Germinal center (tissue), 1 donor: ENCODE data around the gene AKAP7.
"Not testable (repeated sequence)": the region's sequence is repeated elsewhere in the genome, so short reads cannot be mapped to it uniquely, and the experiment has no call there.

Experiments used
- DNase-seq: peaks from one replicate; pipeline ENCODE4 v3.0.0; 2012; ENCODE audit warnings: mixed read lengths, low spot score

AKAP7 gene

DNA sequence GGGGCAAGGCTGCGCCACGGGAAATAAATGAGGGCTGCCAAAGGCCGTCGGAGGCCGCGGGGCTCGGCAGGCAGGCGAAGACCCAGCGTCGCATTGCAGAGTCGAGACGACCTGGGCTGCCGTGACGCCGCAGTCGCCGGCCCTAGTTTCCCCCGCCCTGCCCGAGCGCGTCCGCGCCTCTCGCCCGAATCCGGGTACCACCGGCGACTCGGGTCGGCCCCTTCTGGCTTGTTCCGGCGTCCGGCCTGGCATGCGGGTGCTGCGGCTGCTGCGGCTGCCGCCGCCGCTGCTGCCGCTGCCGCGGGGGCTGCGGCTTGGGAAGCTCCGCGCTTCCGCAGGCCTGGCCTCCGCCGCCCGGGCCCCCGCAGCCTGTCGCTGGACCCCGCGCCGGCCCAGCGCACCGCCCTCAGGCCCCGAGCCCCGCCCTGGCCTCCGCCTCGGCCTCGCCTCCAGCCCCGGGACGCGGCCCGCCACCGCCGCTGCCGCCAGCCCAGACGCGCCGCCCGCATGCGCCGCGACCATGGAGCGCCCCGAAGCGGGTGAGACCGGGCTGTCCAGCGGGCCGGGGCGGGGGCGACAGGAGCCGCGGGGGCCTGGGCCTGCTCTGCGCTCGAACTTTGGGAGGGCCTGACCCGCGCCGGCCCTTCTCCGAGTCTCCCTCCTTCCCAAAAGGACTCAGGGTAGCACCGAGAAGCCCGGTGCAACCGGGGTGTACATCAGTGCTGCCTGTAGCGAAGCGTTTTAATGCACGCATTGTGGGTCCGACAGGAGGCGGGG lies at the start of gene AKAP7:
Gene AKAP7 (plus strand): TSS at position 224 of the 777 bp plus-strand sequence. CDS start 297 bp downstream, at position 521.
- DNase-seq: peak; percentile 69

DNA sequence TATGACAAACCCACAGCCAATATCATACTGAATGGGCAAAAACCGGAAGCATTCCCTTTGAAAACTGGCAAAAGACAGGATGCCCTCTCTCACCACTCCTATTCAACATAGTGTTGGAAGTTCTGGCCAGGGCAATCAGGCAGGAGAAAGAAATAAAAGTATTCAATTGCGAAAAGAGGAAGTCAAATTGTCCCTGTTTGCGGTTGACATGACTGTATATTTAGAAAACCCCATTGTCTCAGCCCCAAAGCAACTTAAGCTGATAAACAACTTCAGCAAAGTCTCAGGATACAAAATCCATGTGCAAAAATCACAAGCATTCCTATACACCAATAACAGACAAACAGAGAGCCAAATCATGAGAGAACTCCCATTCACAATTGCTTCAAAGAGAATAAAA lies 44.9 kb upstream of the AKAP7 start:
- not testable (repeated sequence) for DNase-seq

DNA sequence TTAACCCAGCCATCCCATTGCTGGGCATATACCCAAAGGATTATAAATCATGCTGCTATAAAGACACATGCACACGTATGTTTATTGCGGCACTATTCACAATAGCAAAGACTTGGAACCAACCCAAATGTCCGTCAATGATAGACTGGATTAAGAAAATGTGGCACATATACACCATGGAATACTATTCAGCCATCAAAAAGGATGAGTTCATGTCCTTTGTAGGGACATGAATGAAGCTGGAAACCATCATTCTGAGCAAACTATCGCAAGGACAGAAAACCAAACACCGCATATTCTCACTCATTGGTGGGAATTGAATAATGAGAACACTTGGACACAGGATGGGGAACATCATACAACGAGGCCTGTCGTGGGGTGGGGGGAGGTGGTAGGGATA lies 43.3 kb upstream of the AKAP7 start:
- not testable (repeated sequence) for DNase-seq

DNA sequence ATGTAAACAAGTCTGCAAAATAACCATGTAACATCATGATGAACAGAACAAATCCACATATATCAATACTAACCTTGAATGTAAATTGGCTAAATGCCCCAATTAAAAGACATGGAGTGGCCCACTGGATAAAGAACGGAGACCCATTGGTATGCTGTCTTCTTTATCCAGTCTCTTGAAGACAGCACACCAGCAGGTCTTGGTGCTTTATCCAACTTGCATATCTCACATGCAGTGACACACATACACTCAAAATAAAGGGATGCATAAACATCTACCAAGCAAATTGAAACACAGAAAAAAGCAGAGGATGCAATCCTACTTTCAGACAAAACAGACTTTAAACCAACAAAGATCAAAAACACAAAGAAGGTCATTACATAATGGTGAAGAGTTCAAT lies 41.9 kb upstream of the AKAP7 start:
- DNase-seq: no peak

DNA sequence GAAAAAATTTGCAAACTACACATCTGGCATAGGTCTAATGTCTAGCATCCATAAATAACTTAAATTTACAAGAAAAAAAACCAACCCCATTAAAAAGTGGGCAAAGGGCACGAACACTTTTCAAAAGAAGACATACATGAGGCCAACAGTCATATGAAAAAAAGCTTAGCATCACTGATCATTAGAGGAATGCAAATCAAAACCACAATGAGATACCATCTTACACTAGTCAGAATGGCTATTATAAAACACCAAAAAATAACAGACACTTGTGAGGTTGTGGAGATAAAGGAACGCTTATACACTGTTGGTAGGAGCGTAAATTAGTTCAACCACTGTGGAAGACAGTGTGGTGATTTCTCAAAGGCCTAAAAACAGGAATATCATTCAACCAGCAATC lies 38.5 kb upstream of the AKAP7 start:
- DNase-seq: no peak

DNA sequence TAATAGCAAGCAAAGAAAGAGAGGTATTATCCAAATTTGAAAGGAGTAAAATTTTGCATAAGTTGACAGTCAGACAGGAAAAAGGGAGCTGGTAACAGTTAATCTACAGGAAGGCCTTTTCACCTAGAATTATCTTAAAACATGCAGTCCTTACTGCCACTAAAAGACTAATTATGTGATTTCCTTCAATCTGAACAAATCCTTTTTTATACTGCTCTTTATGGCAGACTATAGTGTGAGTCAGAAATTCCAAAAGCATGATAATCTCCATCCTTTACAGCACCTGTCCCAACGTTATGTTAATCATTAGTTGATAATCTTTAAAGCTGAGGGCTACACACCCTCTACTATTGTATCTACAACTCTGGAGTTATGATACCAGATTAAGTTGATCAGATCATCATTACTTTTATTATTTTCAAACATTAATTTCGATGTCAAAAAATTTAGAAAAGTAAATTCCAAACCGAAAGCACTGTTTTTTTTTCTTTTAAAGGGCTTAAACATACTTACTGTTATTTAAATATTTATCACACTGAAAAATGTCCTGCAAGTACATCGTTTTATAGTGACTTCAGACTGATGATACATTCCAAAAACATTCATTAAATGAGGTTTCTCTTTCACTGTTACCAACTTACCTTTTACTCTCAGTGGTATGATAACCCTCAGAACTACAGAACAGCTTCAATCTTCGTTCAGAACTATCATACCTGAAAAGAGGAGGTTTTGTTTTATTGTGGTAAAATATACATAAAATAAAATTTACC lies 33.2 kb upstream of the AKAP7 start:
- no peak for DNase-seq

DNA sequence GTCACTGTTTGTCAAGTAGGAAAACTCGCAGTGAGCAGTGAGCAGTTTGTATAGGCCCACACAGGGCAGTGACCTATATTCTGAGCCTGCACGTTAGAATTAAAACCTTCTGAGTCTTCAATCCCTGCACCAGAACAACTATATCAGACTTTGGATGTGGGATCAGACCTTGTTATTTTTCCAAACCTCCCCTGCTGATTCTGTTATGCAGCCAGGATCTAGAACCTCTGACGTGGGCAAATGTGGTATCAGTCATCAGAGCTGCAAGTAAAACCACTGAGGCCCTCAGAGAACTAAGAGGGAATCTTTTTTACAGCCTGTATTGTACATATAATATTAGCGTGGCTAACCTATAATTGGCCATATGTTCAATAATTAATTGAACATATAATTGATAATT lies 32.0 kb upstream of the AKAP7 start:
- DNase-seq: no peak

DNA sequence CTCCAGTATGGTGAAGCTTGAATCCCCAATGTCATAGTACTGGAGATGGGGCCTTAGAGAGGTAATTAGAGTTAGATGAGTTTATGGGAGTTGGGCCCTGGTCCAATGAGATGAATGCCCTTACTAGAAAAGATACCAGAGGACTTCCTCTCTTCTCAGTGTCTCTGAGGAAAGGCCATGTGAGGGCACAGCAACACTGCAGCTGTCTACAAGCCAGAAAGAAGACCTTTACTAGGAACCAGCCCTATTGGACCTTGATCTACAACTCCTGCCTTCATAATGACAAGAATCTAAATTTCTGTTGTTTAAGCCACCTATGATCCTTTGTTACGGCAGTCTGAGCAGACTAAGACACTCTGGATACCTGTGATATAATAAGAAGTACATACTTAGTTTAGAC lies 31.4 kb upstream of the AKAP7 start:
- no peak for DNase-seq

DNA sequence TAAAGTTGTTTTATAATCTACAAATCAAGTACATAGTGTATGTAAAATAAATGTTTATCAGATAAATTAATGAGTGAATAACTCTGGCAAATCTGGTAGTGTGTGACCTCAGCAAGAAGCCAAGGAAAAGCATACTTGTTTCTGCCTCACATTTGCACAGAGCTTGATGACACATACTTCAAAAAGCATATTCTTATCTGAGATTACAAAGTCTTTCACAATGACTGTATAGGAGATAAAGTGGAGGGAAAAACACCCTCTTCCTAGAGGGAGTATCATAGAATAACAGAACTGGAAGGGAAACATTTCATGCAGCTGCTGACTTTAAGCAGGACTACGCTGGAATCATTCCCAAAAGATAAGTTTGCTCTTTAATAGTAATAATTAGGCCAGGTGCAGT lies 28.1 kb upstream of the AKAP7 start:
- no peak for DNase-seq

DNA sequence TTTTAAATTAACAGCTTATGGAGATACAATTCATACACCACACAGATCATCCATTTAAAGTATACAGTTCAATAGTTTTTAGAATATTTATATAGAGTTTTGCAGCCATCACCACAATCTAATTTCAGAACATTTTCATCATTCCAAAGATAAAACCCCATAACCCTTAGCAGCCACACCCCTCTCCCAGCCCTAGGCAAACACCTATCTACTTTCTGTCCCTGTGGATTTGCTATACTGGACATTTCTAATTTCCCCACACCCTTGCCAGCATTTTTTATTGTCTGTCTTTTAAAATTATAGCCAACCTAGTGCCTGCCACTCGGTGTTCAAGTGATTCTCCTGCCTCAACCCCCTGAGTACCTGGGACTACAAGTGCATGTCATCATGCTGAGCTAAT lies 23.0 kb upstream of the AKAP7 start:
- no peak for DNase-seq

DNA sequence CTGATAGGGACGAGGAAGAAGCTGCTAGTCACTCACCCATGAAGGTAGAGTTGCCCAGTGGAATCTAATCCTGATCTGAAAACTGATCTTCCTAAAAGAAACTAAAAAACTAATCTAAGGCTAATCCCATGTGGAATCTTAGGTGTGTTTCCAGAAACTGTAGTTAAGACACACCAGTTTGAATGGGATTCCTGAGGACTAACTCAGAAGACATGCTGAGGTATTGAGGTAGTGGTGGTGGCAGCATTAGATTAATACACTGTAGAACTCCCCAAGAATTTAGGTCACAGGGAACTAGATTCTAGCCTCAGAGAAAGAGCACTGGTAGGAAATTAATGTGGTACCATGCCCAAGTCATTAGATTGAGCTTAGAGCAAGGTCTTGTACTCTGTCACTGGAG lies 19.6 kb upstream of the AKAP7 start:
- no peak for DNase-seq

DNA sequence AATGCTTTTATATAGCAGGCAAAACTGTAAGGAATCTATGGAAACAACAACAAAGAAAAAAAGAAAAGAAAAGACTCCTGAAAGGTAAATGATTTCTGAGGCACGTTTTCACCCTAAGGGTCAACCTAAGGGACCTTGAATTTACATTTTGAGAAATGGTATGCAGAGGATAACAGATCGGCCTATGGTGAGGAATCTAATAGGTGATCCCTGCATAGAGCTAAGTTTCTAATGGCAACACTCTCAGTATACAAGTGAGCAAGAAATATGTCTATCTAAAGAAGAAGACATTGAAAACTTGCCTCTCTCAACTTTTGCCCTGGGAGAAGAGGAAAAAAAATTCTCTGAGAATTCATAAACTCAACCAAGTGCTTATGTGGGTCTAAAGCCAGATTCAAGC lies 18.9 kb upstream of the AKAP7 start:
- no peak for DNase-seq

DNA sequence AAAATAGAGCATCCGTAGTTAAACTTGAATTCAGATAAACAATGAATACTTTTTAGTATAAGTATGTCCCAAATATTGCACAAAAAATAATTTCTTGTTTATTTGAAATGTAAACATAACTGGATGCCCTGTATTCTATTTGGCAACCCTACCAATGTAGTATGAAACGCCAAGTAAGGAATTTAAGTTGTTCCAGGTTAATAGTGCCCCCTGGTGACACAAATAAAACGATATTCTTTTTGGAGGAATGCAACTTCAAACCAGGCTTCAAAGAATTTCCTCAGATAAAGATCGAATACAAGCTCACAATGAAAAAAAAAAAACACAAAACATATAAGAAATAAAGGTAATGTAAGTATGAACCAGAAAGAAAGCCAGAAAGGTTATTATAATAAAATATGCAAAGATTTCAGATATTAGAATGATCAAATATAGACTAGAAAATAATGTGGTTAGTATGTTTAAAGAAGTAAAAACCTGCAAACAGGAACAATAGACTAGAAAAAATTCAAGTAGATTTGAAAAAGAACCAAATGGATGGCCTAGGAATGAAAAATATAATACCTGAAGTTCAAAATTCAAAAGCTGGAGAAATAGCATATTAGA lies 18.4 kb upstream of the AKAP7 start:
- no peak for DNase-seq

DNA sequence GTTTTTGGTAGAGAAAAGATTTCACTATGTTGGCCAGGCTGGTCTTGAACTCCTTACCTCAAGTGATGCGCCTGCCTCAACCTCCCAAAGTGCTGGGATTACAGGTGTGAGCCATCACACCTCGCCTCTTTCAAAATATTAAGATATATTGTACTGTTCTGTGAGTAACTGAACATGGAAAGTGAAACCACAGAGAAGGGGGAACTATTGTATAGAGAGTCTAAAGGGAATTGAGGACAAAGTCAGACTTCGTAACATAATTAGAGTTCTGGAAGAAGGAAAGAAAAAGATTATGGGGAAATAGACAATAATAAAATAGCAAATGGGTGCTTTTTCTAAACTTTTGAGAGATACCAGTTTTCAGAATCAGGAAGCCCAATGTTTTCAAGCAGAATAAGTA lies 17.4 kb upstream of the AKAP7 start:
- DNase-seq: no peak

DNA sequence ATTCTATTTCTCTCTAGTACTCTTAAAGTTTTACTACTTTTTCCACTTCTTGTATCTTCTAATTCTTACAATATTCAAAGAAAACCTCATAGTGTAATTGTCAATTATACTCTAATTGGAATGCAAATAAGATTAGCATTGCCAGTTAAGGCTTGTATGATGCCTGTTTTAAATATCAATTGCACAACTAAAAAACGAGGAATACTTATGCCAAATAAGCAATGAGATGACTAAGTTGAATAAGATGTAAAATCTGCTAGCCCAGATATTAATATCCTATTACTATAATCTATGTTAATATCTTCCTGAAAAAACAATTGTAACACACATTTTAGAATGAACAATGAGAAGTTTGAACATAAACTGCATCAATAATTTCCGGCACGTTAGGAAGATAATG lies 13.3 kb upstream of the AKAP7 start:
- DNase-seq: no peak

DNA sequence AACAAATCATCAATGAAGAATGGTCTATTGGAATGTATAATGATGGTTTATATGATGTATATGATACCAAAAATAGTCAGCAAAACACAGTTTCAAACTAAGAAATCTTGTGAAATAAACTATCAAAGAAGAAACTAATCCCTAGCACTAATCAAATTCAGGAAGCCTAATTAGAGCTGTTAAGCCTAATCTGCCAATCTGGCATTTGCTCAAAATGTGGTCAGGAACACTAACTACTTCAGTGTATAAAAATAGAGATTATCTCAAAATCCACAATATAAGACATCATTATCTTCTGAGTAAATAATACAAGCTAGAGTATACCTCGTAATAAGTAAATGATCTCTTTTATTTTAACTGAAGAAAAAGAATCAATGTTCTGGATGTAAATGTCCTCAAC lies 12.8 kb upstream of the AKAP7 start:
- DNase-seq: no peak

DNA sequence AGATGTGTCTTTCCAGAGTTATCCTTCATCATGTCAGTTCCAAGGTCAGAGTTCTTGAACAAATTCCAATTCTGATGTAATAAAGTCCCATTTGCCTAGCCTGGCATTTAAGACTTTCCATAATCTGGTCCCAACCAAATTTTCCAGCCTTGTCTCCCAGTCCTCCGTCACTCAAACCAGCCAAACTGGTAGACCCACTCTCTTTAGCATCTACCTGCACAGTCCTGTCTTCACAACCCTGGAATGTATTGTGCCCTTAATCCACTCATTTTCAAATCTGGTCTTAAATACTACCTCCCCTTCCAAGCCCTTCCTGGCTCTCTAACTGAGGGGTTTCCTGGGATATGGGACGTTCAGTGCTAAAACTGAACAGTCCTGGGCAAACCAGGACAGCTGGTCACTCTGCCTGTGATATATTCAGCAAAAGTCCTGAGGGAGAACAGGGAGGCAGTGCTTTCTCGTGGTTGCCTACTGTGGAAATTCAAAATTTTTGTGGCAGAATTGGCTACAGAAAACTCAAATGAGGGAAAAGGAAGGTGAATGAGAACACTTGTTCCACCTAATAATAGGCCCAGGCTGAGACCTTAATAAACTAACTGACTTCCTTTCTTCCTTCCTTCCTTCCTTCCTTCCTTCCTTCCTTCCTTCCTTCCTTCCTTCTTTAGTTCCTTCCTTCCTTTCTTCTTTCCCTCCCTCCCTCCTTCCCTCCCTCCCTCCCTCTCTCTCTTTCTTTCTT lies 10.8 kb upstream of the AKAP7 start:
- no peak for DNase-seq

DNA sequence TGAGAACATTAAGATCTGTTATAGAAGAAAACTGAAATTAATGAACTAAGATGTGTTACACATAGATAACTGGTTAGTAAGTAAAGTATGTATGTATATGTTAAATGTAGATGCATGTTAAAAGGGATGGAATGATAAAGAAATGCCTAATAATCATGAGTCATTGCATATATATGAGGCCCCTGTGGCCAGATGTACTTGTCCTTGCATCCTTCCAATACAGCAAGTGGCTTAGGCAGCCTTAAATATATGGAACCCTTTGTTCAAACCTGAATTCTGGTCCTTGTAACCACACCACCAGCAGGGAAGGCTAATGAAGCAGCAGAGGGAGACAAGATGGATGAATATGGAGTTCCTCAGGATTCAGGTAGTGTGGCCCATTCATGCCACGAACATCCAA lies 9.8 kb upstream of the AKAP7 start:
- DNase-seq: no peak

DNA sequence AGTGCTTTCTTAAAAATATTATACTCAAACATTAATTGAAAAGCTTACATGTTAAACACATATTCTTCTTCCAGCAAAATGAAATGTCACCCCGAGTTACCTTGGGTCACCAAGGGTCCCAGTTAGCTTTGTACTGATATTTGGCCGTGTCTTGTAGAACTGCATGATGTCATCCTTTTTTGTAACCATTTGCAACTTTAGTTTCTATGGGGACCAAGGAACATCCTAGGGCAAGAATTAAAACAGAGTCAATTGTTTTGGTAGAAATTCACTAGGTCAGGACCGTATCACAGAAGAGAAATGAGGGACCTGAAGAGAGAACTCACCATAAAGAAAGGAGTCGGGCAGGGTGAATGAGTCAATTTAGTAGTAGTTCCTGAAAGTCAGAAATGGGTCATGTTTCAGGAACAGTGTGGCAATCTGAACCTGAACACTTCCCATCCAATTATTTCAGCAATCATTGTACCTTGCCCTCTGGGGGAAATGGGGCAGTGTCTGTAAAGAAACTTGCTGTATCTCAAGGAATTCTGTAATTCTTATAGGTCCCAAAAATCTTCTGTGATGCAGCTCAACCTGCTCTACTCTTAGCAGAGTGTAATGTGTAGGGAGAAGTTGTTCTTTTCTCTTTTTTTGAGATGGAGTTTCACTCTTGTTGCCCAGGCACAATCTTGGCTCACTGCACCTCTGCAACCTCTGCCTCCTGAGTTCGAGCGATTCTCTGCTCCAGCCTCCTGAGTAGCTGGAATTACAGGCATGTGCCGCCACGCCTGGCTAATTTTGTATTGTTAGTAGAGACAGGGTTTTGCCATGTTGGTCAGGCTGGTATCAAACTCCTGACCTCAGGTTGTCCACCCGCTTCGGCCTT lies 5.3 kb upstream of the AKAP7 start:
- no peak for DNase-seq

DNA sequence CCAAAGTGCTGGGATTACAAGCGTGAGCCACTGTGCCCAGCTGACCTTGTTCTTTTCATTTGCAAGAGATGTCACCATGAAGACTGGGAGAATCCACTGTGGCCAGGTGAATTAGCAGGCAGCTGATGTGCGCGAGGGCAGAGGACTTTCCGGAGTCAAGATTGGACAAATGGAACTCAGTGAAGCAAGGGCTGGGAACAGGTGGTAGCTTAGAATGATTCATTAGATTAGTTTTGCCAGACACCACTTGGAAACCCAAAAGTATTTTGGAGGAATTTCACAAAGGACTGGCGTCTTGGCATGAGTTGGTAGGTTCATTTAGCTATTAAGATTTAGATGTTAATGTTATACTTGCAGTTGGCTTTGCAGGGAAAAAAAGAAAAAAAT lies 4.7 kb upstream of the AKAP7 start:
- DNase-seq: no peak

DNA sequence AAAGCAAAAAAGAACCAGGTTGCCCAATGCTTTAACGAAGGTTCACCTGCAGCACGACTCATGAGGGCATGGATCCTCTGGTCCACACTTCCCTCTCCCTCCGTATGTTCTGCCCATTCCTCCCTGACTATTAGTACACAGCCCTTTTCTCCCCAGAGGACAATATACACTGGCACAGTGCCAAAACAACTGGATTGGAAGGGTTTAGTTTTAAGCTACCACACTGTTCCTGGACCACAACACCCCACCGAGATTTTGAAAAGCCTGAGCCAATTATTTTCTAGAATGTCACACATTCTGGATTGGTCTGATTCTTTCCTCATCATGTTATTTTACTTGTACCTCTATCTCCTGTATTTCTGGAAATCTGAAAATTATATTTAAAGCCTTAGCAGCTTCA lies 2.9 kb upstream of the AKAP7 start:
- DNase-seq: no peak
